Endothelial cell (in vitro differentiated cells): Measurements from ENCODE around the gene MRPS14. TPM values are rescaled to one million over a fixed set of nuclear protein-coding genes. Genes with fewer than 3 reads are reported as not detected.
"Not testable (repeated sequence)": the region's sequence is repeated elsewhere in the genome, so short reads cannot be mapped to it uniquely, and the experiment has no call there.

ENCODE experiments used
- DNase-seq: peaks from one replicate; pipeline ENCODE4 v3.0.0; 2021; ENCODE audit warnings: low spot score
- H3K27ac Mint-ChIP-seq: one replicate; pipeline ENCODE4 v1.8.0; 2021; ENCODE audit warnings: mixed read lengths, inconsistent platforms; ENCODE audit not compliant: unreplicated experiment
- H3K27me3 Mint-ChIP-seq: one replicate; pipeline ENCODE4 v1.8.0; 2021; ENCODE audit warnings: mild to moderate bottlenecking, moderate library complexity, mixed read lengths, inconsistent platforms; ENCODE audit not compliant: unreplicated experiment
- H3K36me3 Mint-ChIP-seq: one replicate; pipeline ENCODE4 v1.8.0; 2021; ENCODE audit warnings: mild to moderate bottlenecking, low read depth, mixed read lengths, inconsistent platforms; ENCODE audit not compliant: unreplicated experiment
- H3K4me1 Mint-ChIP-seq: one replicate; pipeline ENCODE4 v1.8.0; 2021; ENCODE audit warnings: mild to moderate bottlenecking, mixed read lengths, inconsistent platforms; ENCODE audit not compliant: unreplicated experiment
- H3K4me3 Mint-ChIP-seq: one replicate; pipeline ENCODE4 v1.8.0; 2021; ENCODE audit warnings: mild to moderate bottlenecking, mixed read lengths, inconsistent platforms; ENCODE audit not compliant: unreplicated experiment
- H3K9me3 Mint-ChIP-seq: one replicate; pipeline ENCODE4 v1.8.0; 2021; ENCODE audit warnings: mixed read lengths, inconsistent platforms; ENCODE audit not compliant: unreplicated experiment
- total RNA-seq: library from RNA; stranded (reverse); fragmentation: NEBNext Ultra II Directional; extraction: Animal tissue kit (Norgen Biotek cat#: 25700); gene quantifications from one replicate; pipeline ENCODE4 v1.2.1, GENCODE V29; 2021; ENCODE audit not compliant: unreplicated experiment
- TF ChIP-seq, protein P1 (sequence below): fragments of 200-600 bp; sonication (generic); IDR thresholded peaks from one replicate; pipeline ENCODE4 v1.5.0; 2021; ENCODE audit warnings: antibody characterized with exemption; ENCODE audit not compliant: unreplicated experiment

The MRPS14 gene
- total RNA-seq, 1 donor from 2014 or later, result 41.5 TPM

DNA sequence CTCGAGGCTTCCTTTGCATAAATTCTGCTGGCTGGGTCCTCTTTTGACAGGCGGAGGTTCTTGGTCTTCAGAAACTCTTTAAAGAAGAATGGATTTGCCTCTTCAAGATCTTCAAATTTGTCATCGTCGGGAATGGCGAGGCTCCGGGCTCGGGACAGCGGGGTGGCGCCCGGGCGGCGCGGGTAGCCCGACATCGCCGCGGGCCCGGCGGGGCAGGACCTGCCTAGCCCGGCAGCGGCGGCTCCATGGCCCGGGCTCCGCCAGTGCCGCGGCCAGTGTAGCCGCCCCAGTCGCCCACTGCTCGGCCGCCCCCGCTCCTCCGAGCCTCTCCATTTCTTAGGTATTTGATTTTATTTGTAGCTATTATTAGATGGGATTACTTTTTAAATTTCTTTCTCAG lies 22.3 kb upstream of the MRPS14 start:
- TF ChIP-seq, protein P1, sequence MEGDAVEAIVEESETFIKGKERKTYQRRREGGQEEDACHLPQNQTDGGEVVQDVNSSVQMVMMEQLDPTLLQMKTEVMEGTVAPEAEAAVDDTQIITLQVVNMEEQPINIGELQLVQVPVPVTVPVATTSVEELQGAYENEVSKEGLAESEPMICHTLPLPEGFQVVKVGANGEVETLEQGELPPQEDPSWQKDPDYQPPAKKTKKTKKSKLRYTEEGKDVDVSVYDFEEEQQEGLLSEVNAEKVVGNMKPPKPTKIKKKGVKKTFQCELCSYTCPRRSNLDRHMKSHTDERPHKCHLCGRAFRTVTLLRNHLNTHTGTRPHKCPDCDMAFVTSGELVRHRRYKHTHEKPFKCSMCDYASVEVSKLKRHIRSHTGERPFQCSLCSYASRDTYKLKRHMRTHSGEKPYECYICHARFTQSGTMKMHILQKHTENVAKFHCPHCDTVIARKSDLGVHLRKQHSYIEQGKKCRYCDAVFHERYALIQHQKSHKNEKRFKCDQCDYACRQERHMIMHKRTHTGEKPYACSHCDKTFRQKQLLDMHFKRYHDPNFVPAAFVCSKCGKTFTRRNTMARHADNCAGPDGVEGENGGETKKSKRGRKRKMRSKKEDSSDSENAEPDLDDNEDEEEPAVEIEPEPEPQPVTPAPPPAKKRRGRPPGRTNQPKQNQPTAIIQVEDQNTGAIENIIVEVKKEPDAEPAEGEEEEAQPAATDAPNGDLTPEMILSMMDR, result no peak
- no peaks in the 10 kb centered on the region for H3K9me3 Mint-ChIP-seq
- no peak overlapping the region for H3K27ac Mint-ChIP-seq
- H3K4me3 Mint-ChIP-seq, result no peak overlapping the region
- no peaks in the 10 kb centered on the region for H3K4me1 Mint-ChIP-seq
- H3K27me3 Mint-ChIP-seq, result no peaks in the 10 kb centered on the region
- DNase-seq, result no peak
- no peaks in the 10 kb centered on the region for H3K36me3 Mint-ChIP-seq

DNA sequence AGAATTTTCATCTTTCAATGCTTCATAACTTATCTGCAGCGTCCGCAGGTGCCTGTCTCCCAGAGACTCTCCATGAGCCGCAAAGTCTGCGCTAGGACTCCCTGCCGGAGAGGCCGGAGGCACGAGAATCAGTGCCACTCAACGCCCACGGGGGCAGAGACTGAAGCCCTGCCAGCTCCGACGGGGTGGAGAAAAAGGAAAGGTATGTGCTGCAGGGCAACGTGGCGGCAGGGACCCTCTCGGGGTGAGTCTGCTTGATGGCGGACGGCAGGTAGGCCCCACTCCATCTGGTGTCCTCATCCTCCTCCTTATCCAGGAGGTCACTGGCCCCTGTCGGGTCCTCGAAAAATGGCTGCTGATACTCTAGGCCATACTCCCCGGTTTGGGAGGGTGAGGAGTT lies 21.9 kb upstream of the MRPS14 start:
- Mint-ChIP-seq H3K9me3 (no peaks in the 10 kb centered on the region), H3K27ac (no peak overlapping the region), H3K4me1 (no peaks in the 10 kb centered on the region), H3K27me3 (no peaks in the 10 kb centered on the region), H3K4me3 (no peak overlapping the region), H3K36me3 (no peaks in the 10 kb centered on the region)
- TF ChIP-seq, protein P1, result no peak
- no peak for DNase-seq

DNA sequence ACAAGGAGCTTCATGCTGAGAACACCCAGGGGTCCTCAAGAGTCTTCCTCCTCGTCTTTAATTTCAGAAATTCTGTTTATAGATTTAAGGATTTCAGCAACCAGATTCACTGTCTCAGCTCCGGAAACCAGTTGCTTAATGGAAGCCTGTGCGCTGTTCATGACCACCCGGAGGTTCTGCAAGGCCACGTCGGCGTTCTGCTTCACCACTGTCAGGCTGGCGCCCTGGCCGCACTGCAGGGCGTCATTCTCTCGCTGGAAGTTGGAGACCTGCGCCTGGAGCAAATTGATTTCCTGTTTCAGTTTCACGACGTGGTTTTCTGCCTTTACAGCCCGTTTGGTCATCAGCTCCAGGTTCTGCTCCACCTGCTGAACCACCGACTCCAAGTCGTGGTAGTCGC lies 21.4 kb upstream of the MRPS14 start:
- not testable (repeated sequence) for H3K4me1 Mint-ChIP-seq, DNase-seq, H3K9me3 Mint-ChIP-seq, H3K4me3 Mint-ChIP-seq, H3K36me3 Mint-ChIP-seq, H3K27ac Mint-ChIP-seq, H3K27me3 Mint-ChIP-seq

DNA sequence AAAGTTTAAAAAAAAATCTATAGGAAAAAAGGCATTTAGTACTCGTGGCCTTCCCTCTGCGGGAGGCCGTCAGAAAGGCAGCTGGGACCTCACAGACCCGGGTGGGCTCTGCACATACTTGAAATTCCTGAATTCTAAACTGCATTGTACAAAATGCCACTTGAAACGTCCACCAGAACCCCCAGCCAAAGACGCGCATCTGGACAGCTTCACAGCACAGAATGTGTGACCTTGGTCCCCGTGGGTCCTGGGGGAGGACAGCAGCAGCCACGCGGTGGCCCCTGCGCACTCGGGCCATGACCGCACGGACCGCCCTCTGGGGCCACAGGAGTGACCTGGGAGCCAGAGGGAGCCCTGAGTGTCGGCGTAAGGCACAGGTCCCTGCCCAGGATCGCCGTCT lies 20.6 kb upstream of the MRPS14 start:
- Mint-ChIP-seq H3K4me3 (no peak overlapping the region), H3K9me3 (no peaks in the 10 kb centered on the region), H3K4me1 (no peaks in the 10 kb centered on the region), H3K36me3 (no peaks in the 10 kb centered on the region), H3K27me3 (no peaks in the 10 kb centered on the region), H3K27ac (no peak overlapping the region)
- TF ChIP-seq, protein P1, result no peak
- DNase-seq, result no peak

DNA sequence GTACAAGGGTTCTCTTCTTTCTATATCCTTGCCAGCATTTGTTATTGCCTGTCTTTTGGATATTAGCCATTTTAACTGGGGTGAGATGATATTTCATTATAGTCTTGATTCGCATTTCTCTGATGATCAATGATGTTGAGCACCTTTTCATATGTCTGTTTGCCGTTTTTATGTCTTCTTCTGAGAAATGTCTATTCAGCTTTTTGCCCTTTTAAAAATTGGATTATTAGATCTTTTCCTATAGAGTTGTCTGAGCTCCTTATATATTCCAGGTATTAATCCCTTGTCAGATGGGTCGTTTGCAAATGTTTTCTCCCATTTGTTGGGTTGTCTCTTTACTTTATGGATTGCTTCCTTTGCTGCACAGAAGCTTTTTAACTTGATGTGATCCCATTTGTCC lies 19.4 kb upstream of the MRPS14 start:
- peaks cover 2% of the 10 kb centered on the region for H3K27me3 Mint-ChIP-seq
- DNase-seq, result no peak
- no peaks in the 10 kb centered on the region for H3K36me3 Mint-ChIP-seq
- TF ChIP-seq, protein P1, result no peak
- no peaks in the 10 kb centered on the region for H3K9me3 Mint-ChIP-seq
- no peak overlapping the region for H3K27ac Mint-ChIP-seq
- H3K4me3 Mint-ChIP-seq, result no peak overlapping the region
- H3K4me1 Mint-ChIP-seq, result no peaks in the 10 kb centered on the region
